H9 (cell line): ENCODE results near the gene RIMBP2. TPM values are rescaled to one million over a fixed set of nuclear protein-coding genes. Genes with fewer than 3 reads are reported as not detected.

Experiments used
- DNase-seq: peaks from one replicate; pipeline ENCODE4 v3.0.0-alpha.2; 2017
- H2AFZ ChIP-seq: one replicate; pipeline ENCODE4 v1.6.1; 2013; ENCODE audit warnings: mild to moderate bottlenecking, low read length, control low read depth, moderate library complexity
- H2AK5ac ChIP-seq: 2 replicates; pipeline ENCODE4 v1.6.1; 2013; ENCODE audit warnings: low read length, control low read depth, mixed read lengths; ENCODE audit not compliant: insufficient read length
- H2BK120ac ChIP-seq: one replicate; pipeline ENCODE4 v1.6.1; 2013; ENCODE audit warnings: low read depth, mild to moderate bottlenecking, low read length, control low read depth, inconsistent platforms; ENCODE audit not compliant: poor library complexity, severe bottlenecking
- H2BK12ac ChIP-seq: 2 replicates; pipeline ENCODE4 v1.6.1; 2013; ENCODE audit warnings: low read length, control low read depth, mixed read lengths, low read depth; ENCODE audit not compliant: insufficient read length
- H2BK15ac ChIP-seq: 2 replicates; pipeline ENCODE4 v1.6.1; 2013; ENCODE audit warnings: low read depth, low read length, control low read depth
- H2BK20ac ChIP-seq: one replicate; pipeline ENCODE4 v1.6.1; 2013; ENCODE audit warnings: low read depth, mild to moderate bottlenecking, low read length, control low read depth, inconsistent platforms; ENCODE audit not compliant: poor library complexity, severe bottlenecking
- H2BK5ac ChIP-seq: 2 replicates; pipeline ENCODE4 v1.6.1; 2013; ENCODE audit warnings: low read length, control low read depth, mixed read lengths; ENCODE audit not compliant: insufficient read length
- H3K14ac ChIP-seq: 2 replicates; pipeline ENCODE4 v1.6.1; 2013; ENCODE audit warnings: low read length, control low read depth; ENCODE audit not compliant: insufficient read depth
- H3K18ac ChIP-seq: 2 replicates; pipeline ENCODE4 v1.6.1; 2013; ENCODE audit warnings: low read depth, mild to moderate bottlenecking, mixed read lengths, low read length, control low read depth; ENCODE audit not compliant: insufficient read length
- H3K23ac ChIP-seq: 2 replicates; pipeline ENCODE4 v1.6.1; 2013; ENCODE audit warnings: low read length, control low read depth, mixed read lengths, low read depth; ENCODE audit not compliant: insufficient read length
- H3K23me2 ChIP-seq: 2 replicates; pipeline ENCODE4 v1.6.1; 2013; ENCODE audit warnings: low read depth, mild to moderate bottlenecking, mixed read lengths, low read length, control low read depth; ENCODE audit not compliant: insufficient read length, poor library complexity, severe bottlenecking
- H3K27ac ChIP-seq: 2 replicates; pipeline ENCODE4 v1.5.1; 2013; ENCODE audit warnings: low read length, control low read depth, mixed read lengths, low read depth; ENCODE audit not compliant: insufficient read length
- H3K27me3 ChIP-seq: 2 replicates; pipeline ENCODE4 v1.6.1; 2013; ENCODE audit warnings: low read length, control low read depth, inconsistent platforms; ENCODE audit not compliant: insufficient read depth
- H3K4ac ChIP-seq: 2 replicates; pipeline ENCODE4 v1.6.1; 2013; ENCODE audit warnings: low read depth, mild to moderate bottlenecking, control low read depth, inconsistent platforms, low read length, moderate library complexity
- H3K4me1 ChIP-seq: 2 replicates; pipeline ENCODE4 v1.6.1; 2013; ENCODE audit warnings: low read length, control low read depth, inconsistent platforms; ENCODE audit not compliant: insufficient read depth
- H3K4me2 ChIP-seq: 2 replicates; pipeline ENCODE4 v1.6.1; 2013; ENCODE audit warnings: low read length, control low read depth, mixed read lengths; ENCODE audit not compliant: insufficient read length, insufficient read depth
- H3K56ac ChIP-seq: 2 replicates; pipeline ENCODE4 v1.6.1; 2013; ENCODE audit warnings: low read depth, mild to moderate bottlenecking, mixed read lengths, low read length, control low read depth; ENCODE audit not compliant: insufficient read length
- H3K79me1 ChIP-seq: 2 replicates; pipeline ENCODE4 v1.6.1; 2013; ENCODE audit warnings: low read depth, mild to moderate bottlenecking, moderate library complexity, low read length, control low read depth, inconsistent platforms; ENCODE audit not compliant: insufficient read depth, poor library complexity, severe bottlenecking
- H3K79me2 ChIP-seq: 2 replicates; pipeline ENCODE4 v1.6.1; 2013; ENCODE audit warnings: low read length, control low read depth, inconsistent platforms; ENCODE audit not compliant: insufficient read depth
- H3K9ac ChIP-seq: 2 replicates; pipeline ENCODE4 v1.6.1; 2013; ENCODE audit warnings: low read length, control low read depth, mixed read lengths; ENCODE audit not compliant: insufficient read length; ENCODE audit errors: extremely low read depth
- H3K9me3 ChIP-seq: one replicate; pipeline ENCODE4 v1.6.1; 2013; ENCODE audit warnings: low read depth, low read length, inconsistent platforms; ENCODE audit not compliant: control insufficient read depth
- H3T11ph ChIP-seq: one replicate; pipeline ENCODE4 v1.6.1; 2013; ENCODE audit warnings: mild to moderate bottlenecking, low read length, control low read depth, inconsistent platforms
- H4K20me1 ChIP-seq: one replicate; pipeline ENCODE4 v1.6.1; 2013; ENCODE audit not compliant: control insufficient read depth, insufficient read length, insufficient read depth
- H4K5ac ChIP-seq: 2 replicates; pipeline ENCODE4 v1.6.1; 2013; ENCODE audit warnings: low read depth, mild to moderate bottlenecking, mixed read lengths, low read length, control low read depth; ENCODE audit not compliant: insufficient read length
- H4K8ac ChIP-seq: replicated peaks from 2 replicates; pipeline ENCODE4 v1.6.1; 2013; ENCODE audit warnings: low read length, control low read depth, mixed read lengths, low read depth; ENCODE audit not compliant: insufficient read length
- H4K91ac ChIP-seq: 2 replicates; pipeline ENCODE4 v1.6.1; 2013; ENCODE audit warnings: low read depth, mild to moderate bottlenecking, moderate library complexity, mixed read lengths, low read length, control low read depth; ENCODE audit not compliant: insufficient read length
- H3K27ac Mint-ChIP-seq, 3 experiments: 2 replicates in 2 of 3; 3 replicates in 1 of 3; pipeline ENCODE4 v1.8.0; 2020 to 2021; ENCODE audit warnings: mixed read lengths in 3 of 3, mild to moderate bottlenecking in 1 of 3, moderate library complexity in 1 of 3
- H3K27me3 Mint-ChIP-seq: 2 replicates; pipeline ENCODE4 v1.8.0; 2021; ENCODE audit warnings: low read depth, mild to moderate bottlenecking, moderate library complexity, mixed read lengths
- H3K36me3 Mint-ChIP-seq, 3 experiments: 2 replicates in 2 of 3; 3 replicates in 1 of 3; pipeline ENCODE4 v1.8.0; 2020 to 2021; ENCODE audit warnings: low read depth in 3 of 3, mixed read lengths in 3 of 3; ENCODE audit not compliant: insufficient read depth in 1 of 3
- H3K4me1 Mint-ChIP-seq, 2 experiments: 2 replicates each; pipeline ENCODE4 v1.8.0; 2020; ENCODE audit warnings: mixed read lengths in 2 of 2
- H3K4me3 Mint-ChIP-seq, 2 experiments: 2 replicates in 1 of 2; 3 replicates in 1 of 2; pipeline ENCODE4 v1.8.0; 2020 to 2021; ENCODE audit warnings: mild to moderate bottlenecking in 2 of 2, mixed read lengths in 2 of 2, moderate library complexity in 1 of 2
- H3K9me3 Mint-ChIP-seq, 2 experiments: 2 replicates in 1 of 2; 3 replicates in 1 of 2; pipeline ENCODE4 v1.8.0; 2020; ENCODE audit warnings: mild to moderate bottlenecking in 2 of 2, mixed read lengths in 2 of 2, moderate library complexity in 1 of 2
- WGBS: extraction: QIAGEN DNeasy Blood & Tissue Kit; methylation state at CpG from one replicate; pipeline ENCODE4 v1.1.7; 2013; ENCODE audit warnings: missing lambda C conversion rate, low lambda C conversion rate, mixed read lengths; ENCODE audit not compliant: insufficient read length; ENCODE audit errors: extremely low coverage; 5-methylcytosine and 5-hydroxymethylcytosine counted together
- total RNA-seq: library from RNA; stranded (reverse); gene quantifications from 2 replicates; pipeline ENCODE4 v1.2.1, GENCODE V29; 2021
- TF ChIP-seq, protein P1 (sequence below): fragments of 200-600 bp; sonication (generic); conservative IDR thresholded peaks from 3 replicates; pipeline ENCODE4 v1.8.0; 2021; ENCODE audit warnings: antibody characterized with exemption, mild to moderate bottlenecking

The RIMBP2 gene
- total RNA-seq, 1 experiment from 2014 or later, result 0.70 TPM

DNA sequence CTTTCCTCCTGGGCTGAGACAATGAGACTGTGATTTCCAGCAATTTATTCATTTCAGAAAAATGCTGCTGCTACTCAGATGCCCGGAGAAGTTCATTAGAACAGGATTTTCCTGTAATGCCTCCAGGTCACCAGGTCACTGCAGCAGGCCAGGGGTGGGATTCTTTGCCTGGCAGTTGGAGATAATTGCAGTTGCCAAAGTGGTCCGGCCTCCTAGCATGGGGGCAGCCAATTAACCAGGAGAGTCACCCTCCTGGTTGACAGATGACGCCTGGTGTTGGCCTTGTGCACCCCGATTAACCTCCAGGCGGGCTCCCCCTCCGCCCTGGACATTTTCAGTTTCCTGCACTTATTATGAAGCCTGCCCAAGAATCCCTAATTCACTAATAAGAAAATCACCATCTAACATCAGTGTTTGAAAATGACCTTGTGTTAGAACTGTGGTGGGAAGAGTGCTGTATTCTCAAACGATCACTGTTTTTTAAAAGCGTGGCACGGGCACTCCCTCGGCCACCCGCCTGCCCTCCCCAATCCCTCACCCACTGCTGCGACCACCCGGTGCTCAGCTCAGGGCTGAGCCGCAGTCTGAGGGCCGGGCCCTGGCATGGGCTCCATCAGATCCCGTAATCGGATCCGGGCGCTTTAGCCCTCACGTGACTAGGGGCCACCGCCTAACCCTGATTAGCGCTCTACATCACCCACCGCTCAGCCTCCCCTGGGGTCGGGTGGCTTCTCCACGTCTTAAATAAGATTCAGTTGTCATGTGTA lies 12.9 kb downstream of the RIMBP2 start:
- no CpG with 5 or more reads among the region's 25 CpGs for WGBS
- no peak overlapping the region for H2BK120ac ChIP-seq
- H3K27ac ChIP-seq, result no peak overlapping the region
- no peak overlapping the region for H3K14ac ChIP-seq
- H3K23ac ChIP-seq, result no peak overlapping the region
- TF ChIP-seq, protein P1, sequence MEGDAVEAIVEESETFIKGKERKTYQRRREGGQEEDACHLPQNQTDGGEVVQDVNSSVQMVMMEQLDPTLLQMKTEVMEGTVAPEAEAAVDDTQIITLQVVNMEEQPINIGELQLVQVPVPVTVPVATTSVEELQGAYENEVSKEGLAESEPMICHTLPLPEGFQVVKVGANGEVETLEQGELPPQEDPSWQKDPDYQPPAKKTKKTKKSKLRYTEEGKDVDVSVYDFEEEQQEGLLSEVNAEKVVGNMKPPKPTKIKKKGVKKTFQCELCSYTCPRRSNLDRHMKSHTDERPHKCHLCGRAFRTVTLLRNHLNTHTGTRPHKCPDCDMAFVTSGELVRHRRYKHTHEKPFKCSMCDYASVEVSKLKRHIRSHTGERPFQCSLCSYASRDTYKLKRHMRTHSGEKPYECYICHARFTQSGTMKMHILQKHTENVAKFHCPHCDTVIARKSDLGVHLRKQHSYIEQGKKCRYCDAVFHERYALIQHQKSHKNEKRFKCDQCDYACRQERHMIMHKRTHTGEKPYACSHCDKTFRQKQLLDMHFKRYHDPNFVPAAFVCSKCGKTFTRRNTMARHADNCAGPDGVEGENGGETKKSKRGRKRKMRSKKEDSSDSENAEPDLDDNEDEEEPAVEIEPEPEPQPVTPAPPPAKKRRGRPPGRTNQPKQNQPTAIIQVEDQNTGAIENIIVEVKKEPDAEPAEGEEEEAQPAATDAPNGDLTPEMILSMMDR, result no peak
- H2AFZ ChIP-seq, result no peak overlapping the region
- H4K5ac ChIP-seq, result no peak overlapping the region
- no peaks in the 10 kb centered on the region for H3K4me1 ChIP-seq
- no peaks in the 10 kb centered on the region for H3K27me3 ChIP-seq
- H2AK5ac ChIP-seq, result no peak overlapping the region
- H4K20me1 ChIP-seq, result no peaks in the 10 kb centered on the region
- no peaks in the 10 kb centered on the region for H3K23me2 ChIP-seq
- no peak overlapping the region for H3K56ac ChIP-seq
- H3K36me3 Mint-ChIP-seq, result no peaks in the 10 kb centered on the region
- no peak overlapping the region for H3K4me3 Mint-ChIP-seq
- H3K27ac Mint-ChIP-seq, result no peak overlapping the region
- H2BK5ac ChIP-seq, result no peak overlapping the region
- no peak overlapping the region for H2BK15ac ChIP-seq
- peaks cover 0 to 1% of the 10 kb centered on the region in 2 experiments; a peak in 3 of 5 replicates for H3K9me3 Mint-ChIP-seq
- H3K4me2 ChIP-seq, result no peak overlapping the region
- H2BK20ac ChIP-seq, result no peak overlapping the region
- DNase-seq, result peak; percentile 31
- H3K18ac ChIP-seq, result no peak overlapping the region
- H4K8ac ChIP-seq, result no peak overlapping the region
- peaks cover 27% of the 10 kb centered on the region for H3K27me3 Mint-ChIP-seq
- no peak overlapping the region for H3K9ac ChIP-seq
- no peaks in the 10 kb centered on the region for H3K79me1 ChIP-seq
- H3K4ac ChIP-seq, result no peak overlapping the region
- peaks cover 7 to 19% of the 10 kb centered on the region in 2 experiments for H3K4me1 Mint-ChIP-seq
- H3T11ph ChIP-seq, result no peak overlapping the region
- H3K9me3 ChIP-seq, result no peaks in the 10 kb centered on the region
- no peaks in the 10 kb centered on the region for H3K79me2 ChIP-seq
- no peak overlapping the region for H4K91ac ChIP-seq
- H2BK12ac ChIP-seq, result no peak overlapping the region
